Measurements from ENCODE around the gene COMMD9.
A peak's percentile ranks its signal among the peaks of the same experiment; 100 is the strongest.

Gene COMMD9

DNA sequence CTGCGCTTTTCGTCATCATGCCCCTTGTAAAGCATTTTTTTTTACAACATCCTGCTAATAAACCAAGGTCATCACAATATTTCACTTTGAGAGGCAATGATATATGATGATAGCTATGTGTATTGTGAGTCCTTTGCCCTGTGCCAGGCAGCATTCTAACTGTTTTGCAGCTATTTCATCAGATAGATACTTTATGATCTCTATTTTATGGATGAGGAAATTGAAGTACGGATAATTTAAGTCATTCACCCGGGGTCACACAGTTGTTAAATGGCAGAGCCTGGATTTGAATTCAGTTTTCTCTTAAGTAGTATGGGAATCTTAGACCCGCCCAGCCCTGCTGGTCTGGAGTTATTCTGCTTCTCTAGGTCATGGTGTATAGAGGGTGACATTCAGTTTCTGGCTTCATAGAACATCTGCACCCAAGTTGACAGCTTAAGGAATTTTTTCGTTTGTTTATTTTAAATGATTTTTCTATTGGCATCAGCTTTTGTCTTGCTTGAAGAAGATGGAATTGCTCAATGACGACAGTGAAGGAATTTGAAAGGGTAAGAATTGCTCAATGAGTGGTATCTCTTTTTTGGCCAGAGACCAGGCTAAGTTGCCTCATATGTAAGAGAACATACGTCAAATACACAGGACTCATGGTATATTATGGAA, 7.8 kb upstream of the COMMD9 start:
- no peak for DNase-seq (ENCODE audit: low read depth in 2 of 2)

DNA sequence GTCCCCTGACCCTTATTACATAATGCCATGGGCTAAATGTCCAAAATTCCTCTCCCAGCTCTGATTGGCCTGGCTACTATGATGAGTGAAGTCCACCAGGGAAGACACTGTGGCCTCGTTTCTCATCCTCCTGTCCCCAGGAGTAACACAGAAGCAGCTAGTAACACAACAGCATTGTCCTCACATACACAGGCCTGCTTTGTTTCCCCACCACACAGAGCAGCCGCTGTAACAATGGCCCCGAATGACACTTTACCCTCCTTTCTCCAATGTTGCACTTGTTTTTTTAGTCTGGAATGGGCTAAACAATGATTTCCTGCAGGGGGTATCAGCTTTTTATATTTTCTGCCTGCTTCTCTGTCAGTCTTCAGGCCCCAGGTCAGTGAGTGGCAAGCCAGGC, 6.7 kb upstream of the COMMD9 start, which contains the start of gene PRR5L:
PRR5L (plus strand) TSS at position 363 of the 400 bp plus-strand sequence. CDS start 104,834 bp downstream, outside the sequence.
- no peak for DNase-seq (ENCODE audit: low read depth in 2 of 2)

DNA sequence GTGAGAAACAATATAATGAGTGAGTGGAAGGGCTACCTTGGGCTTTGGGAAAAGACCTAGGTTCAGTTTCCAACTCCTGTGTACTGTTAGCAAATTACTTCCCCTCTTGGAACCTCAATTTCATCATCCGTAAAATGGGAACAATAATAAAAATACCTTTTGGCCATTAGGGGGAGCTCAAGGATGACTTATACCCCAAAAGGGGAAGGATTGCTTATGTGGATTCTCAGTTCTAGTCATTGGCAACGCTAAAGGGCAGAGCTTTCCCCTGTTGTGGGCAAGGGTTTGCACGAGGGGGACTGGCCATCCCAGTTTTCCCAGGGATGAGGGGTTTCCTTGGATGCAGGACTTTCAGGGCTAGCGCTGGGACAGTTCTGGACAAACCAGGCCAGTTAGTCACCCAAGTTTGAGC, 3.1 kb upstream of the COMMD9 start:
- DNase-seq (ENCODE audit: low read depth in 2 of 2) = no peak

DNA sequence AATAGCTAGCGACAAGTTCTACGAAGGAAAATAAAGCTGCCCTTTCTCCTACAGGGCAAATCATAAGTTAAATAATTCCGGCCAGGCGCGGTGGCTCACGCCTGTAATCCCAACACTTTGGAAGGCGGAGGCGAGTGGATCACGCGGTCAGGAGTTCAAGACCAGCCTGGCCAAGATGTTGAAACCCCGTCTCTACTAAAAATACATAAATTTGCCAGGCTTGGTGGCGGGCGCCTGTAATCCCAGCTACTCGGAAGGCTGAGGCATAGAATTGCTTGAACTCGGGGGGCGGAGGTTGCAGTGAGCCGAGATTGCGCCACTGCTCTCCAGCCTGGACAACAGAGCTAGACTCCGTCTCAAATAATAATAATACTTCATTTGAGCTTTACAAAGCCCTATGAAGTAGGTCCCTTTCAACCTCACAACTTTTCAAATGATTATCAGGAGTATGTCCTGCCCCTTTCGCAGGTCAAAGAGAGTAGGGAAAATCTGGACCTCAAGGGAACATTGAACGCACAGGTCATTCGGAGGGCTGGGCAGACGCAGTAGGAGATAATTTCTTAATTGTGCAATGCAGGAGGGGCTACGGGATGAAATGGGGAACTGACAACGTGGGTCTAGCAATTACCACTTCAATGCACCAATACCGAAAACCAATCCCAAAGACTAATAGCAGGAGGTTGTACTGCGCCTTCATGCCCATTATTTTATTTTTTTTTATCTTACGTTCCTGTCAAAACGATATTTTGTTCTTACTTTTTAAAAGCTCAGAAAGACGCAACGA, 590 bp downstream of the COMMD9 start:
- no peak for DNase-seq (ENCODE audit: low read depth in 2 of 2)

DNA sequence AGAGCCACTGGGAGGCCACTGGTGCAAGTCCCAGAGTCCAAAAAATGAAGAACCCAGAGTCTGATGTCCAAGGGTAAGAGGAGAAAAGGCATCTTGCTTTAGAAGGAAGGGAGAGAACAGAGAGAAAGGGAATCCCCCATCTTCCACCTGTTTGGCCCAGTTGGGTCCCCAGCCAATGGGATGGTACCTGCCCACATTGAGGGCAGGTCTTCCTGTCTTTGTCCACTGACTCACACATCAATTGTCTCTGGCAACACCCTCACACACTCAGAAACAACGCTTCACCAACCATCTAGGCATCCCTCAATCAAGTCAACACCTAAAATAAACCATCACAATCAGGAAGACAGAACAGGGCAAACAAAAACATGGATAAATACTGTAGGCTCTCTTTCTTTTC, 6.3 kb downstream of the COMMD9 start:
- no peak for DNase-seq (ENCODE audit: low read depth in 2 of 2)

DNA sequence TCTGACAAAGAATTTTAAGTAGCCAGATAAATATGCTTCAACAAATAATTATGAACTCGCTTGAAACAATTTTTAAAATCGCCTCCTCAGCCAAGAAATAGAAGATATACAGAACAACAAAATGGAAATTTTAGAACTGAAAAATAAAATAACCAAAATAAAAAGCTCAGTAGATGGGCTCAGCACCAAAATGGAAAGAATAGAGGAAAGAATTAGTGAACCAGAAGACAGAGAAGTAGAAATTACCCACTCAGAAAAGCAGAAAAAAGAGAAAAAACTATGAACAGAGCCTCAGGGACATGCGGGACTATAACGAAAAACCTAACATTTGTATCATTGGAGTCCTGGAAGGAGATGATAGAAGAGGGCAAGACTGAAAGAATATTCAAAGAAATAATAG, 7.4 kb downstream of the COMMD9 start:
- no peak for DNase-seq (ENCODE audit: low read depth in 2 of 2)

DNA sequence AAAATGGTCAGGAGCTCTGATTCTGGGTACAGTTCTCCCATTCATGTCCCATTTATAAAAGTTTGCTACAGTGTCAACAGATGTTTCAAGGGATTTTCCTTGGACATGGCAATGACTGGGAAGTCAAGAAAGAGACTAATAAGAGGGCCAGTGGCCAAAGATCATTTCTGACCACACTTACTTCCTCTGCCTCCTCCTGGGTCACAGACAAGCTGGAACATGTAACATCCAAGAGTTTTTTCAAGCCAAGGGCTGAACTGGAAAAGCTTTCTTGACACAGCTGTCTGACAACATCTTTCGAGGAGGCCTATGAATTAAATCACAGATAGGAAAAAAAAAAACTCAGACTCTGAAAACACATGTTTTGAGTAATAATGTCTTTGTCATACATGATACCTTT, 8.7 kb downstream of the COMMD9 start:
- no peak for DNase-seq (ENCODE audit: low read depth in 2 of 2)

DNA sequence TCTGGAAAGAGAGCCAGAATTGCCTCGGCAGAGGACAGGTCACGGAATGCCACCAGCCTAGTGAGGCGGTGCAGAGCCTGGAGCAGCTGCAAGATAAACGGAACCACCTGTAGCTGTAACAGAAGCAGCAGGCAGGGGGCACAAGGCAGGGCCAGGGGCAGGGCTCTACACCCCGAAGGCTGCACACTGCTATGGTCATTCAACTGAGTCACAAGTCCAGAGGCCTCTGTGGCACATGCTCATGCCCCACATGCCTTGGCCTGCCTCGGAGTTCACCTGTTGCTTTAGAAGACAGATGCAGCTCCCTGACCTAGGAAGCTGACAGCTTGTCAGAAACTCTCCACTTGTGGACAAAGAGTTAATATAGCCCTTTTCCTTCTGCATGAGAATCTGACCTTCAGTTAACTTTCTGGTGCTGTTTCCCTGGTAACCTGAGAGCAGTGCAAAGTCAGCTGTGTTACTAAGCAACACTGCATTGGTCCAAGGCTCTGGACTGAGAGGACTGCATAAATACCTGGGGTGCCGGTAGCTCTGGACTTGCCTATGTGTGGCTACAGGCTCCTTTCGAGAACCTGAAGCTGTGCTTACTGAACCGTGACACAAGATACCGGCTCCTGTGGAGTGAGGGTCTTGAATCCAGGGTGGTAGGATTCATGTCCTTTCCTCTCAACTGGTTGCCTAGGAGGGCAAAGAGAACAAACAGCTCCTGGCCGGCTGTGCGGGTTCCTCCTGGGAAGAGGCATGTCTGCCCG, 10.5 kb downstream of the COMMD9 start:
- DNase-seq (ENCODE audit: low read depth in 2 of 2) = no peak

DNA sequence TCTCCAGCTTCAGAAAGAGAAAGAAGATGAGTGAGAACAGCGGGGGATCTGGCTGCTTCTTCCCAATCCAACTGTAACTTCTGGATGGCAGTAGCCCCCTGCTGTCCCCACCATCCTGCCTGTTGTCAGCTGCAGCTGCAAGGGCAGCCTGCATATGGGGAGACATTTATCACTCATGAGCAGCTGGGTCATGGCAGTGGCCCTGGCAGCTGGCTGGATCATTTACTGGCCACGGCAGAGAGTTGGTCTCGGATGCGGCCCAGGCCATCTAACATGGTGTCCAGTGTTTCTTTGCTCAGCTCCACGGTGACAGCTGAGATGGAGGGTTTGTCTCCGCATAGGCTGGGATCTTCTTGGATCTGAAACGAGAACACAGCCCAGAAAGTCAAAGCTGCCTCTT, 14.8 kb downstream of the COMMD9 start:
- no peak for DNase-seq (ENCODE audit: low read depth in 2 of 2)

DNA sequence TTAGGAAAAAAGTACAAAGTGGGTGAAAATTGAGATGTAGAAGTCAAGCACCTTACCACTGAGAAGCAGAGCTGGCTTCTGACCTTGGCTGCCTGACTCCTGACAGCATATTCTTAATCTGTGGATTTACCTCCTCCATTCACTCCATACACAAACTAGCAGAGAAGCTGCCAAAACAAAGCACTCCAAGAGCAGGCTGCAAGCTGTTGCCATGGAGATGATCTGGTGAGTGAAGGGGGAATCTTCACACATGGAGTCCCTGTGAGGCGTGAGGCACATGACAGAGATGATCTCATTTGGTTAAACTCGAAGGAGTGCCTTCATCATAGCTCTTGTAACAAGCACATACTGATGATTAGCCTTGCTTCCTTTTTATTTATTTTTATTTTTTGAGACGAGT, 16.1 kb downstream of the COMMD9 start:
- DNase-seq (ENCODE audit: low read depth in 2 of 2) = no peak

DNA sequence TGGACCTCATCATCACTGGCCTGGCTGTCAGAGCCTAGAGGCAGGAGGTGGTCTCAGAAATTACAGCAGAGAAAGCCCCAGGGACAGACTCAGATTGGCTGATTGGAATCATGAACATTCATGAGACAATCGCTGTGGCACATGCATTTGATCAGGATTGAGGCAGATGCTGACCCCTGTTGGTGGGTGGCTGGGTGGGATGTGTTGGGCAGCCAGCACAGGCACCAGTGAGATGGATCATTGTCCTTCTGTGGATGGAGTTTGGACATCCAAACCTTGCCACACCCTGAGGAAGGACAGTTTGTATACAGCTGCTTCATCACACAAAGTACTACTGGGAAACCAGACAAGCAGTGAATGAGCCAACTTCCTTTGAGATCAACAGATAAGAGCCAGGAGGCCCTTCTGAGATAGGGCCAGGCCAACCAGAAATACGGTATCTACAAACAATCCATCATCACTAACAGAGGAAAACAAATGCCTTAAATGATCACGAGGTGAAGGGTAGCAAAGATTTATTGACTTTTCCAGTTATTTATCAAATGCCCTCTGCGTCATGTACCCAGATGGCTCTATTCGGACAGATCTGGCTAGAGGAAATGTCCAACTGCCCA, 17.3 kb downstream of the COMMD9 start:
- DNase-seq (ENCODE audit: low read depth in 2 of 2) = no peak

DNA sequence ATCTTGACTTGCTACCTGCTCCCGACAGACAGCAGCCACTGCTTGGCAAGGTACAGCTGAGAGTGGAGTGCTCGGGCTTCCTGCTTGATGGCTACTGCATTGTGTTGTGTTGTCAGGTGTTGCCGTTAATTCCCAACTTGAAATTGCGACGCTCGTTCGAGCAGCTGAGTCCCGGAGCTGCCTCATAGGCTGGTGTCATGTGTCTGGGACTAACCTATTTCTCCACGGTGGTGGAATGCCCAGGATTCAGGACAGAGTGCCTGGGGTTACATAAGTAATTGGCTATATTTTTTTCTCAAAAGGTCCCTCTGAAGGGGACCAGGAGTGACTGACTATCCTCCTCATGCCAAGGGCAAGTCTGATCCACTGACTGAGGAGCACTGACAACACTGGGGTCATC, 18.5 kb downstream of the COMMD9 start:
- DNase-seq (ENCODE audit: low read depth in 2 of 2) = no peak

DNA sequence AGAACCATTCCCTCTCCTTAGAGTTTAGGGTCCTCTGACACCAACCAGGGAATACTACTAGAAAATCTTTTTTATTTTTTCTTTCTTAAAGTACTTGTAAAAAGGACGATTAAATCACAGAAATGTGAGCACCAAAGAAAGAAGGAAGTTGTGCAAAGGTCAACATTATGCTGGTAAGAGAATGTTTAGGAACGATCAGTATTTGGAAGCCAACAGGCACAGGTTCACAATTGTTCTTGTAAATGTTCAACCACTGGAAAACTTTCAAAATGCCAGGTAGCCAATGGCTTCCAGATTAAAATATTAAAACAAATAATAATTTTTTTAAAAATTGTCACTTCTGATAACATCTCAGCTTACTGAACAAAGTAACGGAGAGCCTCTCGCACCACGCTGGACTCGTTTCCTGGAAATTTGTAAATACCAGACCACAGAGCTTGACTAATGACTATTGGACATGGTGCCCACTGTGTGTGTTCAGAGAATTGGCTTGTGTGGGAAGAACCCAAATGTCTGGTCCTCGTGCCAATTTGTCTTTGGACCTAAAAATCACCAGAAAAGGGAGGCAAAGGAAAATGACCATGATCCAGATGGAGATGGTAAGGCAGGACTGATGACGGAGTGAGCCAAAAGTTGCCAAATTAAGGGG, 20.8 kb downstream of the COMMD9 start:
- DNase-seq (ENCODE audit: low read depth in 2 of 2) = no peak

DNA sequence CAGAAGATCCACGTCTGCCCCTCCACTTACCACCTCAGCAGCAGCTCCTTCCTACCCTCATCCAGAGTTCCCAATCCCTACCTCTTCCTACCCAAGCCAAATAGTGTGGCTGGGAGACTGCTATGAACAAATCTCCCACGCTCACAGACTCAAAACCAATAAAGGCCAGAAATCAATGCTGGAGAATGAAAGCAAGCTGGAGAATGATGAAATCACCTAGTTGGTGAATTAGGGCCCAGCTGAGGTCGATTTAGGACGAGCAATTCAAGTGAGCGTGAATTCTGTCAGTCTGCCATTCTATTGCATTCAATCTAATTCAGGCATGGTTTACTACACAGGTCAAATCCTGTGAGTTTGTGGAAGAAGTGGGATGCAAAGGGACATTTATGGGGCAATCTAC, 22.5 kb downstream of the COMMD9 start:
- DNase-seq (ENCODE audit: low read depth in 2 of 2) = no peak

DNA sequence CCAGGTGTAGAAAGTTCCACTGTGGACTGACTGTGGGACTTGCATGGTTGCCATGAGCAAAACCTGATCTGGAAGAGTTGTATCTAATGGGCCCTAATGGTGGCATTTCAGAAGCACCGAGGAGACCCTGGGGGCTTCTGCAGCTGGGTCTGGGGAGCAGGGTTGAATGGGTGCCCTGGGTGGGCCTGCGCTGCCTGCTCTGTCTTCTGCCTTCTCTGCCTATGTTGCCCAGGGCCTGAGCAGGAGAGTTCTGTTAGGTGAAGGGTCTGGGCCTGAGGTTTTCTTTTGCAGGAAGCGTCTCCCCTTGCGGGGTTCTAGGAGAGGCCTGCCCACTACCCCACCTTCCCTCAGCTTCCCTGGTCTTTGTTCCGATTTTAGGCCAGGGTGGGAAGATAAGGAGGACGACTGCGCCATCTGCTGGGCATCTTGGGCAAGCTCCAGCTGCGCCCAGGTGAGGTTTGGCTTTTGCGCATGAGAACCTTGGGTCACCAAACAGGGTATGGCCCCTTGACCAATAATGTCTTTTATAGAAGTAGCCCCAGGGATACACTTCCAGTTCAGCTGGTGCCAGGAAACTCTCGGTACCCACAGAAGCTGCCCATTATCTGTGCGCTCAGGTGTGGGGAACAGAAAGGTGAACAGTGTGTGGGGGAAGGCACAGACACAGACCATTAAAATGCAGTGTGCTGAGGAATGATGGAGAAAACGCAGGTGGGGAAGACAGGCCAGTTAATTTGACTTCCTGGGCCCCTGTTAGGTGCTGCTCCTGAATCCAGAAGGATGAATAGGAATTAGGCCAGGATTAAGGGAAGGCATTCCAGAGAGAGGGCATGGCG, 23.2 kb downstream of the COMMD9 start:
- peak in 1 of 2 donors; percentile 11 for DNase-seq (ENCODE audit: low read depth in 2 of 2)

DNA sequence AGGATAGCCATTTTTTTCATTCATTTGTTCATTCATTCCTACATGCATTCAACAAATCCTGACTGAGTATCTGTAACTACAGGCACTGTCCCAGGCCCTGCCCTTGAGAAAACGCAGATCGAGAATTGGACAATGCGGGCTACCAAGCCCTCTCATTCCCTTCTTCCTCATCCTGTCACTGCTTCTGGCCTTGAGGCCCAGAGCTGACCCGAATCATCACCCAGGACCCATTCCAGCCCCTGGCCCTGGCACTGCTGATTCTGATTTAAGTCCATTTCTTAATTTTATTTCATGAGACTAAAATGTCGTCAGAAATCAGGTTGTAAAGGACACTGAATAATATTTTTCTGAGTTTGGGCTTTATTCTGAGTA, 24.3 kb downstream of the COMMD9 start:
- DNase-seq (ENCODE audit: low read depth in 2 of 2) = no peak

DNA sequence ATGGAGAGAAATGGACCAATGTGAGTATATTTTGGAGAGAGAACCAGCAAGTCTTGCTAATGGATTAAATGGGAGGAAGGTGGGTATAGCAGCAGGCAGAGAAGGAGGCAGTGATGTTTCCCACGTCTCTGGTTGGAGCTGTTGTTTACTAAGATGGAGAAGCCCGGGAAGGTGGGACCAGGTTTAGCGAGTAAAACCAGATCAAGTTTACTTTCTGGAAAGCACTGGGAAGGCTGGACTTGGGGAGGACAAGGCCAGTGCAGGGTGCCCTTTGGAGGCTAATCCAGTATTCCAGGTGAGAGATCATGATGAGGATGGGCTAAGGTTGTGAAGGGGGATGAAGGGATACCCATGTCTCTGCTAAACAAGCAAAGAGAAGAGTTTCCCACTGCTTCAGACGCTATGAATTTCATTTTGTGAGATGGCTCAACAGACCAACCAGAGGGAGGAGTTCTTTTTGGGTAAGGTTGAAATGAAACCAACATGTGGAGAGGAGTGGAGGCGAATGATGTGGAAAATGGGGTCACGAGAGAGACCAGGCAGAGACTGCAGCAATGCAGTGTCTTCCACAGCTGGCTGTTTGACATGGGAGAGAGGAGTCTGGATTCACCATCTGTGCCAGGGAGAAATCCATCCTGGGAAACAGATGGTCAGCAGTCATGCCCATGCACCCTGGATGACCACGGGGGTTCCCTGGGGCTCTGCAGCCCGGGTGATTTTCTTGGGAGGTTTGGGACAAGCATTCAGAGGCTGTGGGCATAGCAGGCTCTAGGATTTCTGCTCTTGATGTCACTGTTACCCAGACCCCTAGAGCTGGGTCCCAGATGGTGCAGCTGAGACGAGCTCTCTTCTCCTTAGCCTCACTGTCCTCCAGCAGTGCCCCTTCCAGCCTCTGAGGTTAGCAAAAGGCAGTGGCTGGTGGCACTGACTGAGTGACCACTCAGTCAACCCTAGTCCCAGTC, 24.9 kb downstream of the COMMD9 start:
- DNase-seq (ENCODE audit: low read depth in 2 of 2) = no peak

DNA sequence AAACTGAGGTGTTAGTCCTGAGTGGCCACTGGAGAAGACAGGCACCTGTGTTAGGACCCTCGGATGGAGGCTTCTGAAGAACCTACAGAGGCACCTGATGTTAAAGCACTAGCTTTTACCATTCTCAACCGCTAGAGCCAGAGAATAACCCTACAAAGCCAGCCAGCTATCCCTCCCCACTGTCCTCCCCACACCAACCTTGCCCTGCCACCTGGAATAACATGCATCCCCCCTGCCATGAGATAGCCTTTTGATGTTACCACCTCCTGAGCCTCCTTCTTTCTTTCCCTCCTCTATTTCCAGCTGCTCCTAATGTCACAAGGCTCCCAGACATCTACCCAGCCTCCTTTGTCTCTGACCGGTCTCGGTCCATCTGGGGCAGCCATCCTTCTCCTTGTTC, 28.1 kb downstream of the COMMD9 start:
- no peak for DNase-seq (ENCODE audit: low read depth in 2 of 2)

DNA sequence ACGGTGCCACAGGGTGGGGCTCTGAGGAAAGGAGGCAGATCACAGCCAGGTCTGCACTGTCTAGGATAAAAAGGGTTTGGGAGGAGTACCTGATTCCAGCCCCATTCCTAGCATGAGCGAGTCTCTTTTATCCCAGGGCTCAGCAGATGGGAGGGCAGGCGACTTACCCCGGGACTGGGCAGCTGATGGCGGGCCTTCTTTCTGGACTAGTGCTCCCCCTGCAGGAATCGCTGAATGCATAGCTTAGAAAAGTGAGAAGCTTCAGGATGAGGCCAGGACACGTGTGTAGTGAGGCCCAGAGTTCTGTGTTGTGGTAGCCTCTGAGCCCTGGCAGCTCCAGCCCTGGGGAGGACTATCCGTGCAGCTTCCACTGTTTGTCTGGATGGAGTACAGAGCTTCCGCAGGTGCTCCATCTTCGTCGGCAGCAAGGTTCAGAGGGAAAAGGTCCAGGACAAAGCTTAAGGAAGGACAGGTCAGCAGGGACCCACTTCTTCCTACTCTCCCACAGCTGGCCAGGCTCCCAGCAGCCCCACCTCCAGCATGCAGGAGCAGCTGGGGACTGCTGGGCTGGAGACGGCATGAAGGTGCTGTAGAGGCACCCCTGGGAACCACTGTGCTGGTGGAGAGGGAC, 30.4 kb downstream of the COMMD9 start:
- no peak for DNase-seq (ENCODE audit: low read depth in 2 of 2)
